ENCODE measurements around the gene ITPA. TPM values are rescaled to one million over a fixed set of nuclear protein-coding genes. Genes with fewer than 3 reads are reported as not detected.

The ITPA gene
- total RNA-seq, 2 donors from 2014 or later = 43.9 to 48.0 TPM

- H3K4me3 ChIP-seq = no peak overlapping the region
- no peak for TF ChIP-seq POLR2AphosphoS5 (IDR thresholded peaks at IDR 0.05)
- no peak for TF ChIP-seq CTCF (IDR thresholded peaks at IDR 0.05)
- TF ChIP-seq POLR2A (IDR thresholded peaks at IDR 0.05) = no peak
- intact Hi-C loops (cut with DNase I) = no loop called here
- 93% methylated on average over 10 of the region's 10 CpGs for WGBS
- H3K36me3 ChIP-seq = no peaks in the 10 kb centered on the region
- DNase-seq (ENCODE audit: low spot score) = no peak
- H3K9me3 ChIP-seq = no peaks in the 10 kb centered on the region
- H3K27ac ChIP-seq = no peak overlapping the region
- no peaks in the 10 kb centered on the region for H3K27me3 ChIP-seq (replicated peaks; ENCODE audit: insufficient read depth)
- H3K4me1 ChIP-seq (replicated peaks) = peaks cover 7% of the 10 kb centered on the region
These were observed 16.8 kb downstream of the ITPA start for GRCh38 chr20:3226093-3226492.

- no peaks in the 10 kb centered on the region for H3K36me3 ChIP-seq
- no peak for TF ChIP-seq POLR2A (IDR thresholded peaks at IDR 0.05)
- no peak for TF ChIP-seq CTCF (IDR thresholded peaks at IDR 0.05)
- no peak for TF ChIP-seq POLR2AphosphoS5 (IDR thresholded peaks at IDR 0.05)
- H3K9me3 ChIP-seq = no peaks in the 10 kb centered on the region
- intact Hi-C loops (cut with DNase I) = no loop called here
- no peak overlapping the region for H3K27ac ChIP-seq
- peaks cover 7% of the 10 kb centered on the region for H3K4me1 ChIP-seq (replicated peaks)
- 96% methylated on average over 14 of the region's 14 CpGs for WGBS
- no peaks in the 10 kb centered on the region for H3K27me3 ChIP-seq (replicated peaks; ENCODE audit: insufficient read depth)
- H3K4me3 ChIP-seq = no peak overlapping the region
- no peak for DNase-seq (ENCODE audit: low spot score)
These were observed 17.6 kb downstream of the ITPA start for GRCh38 chr20:3226864-3227263.

GRCh38 chr20:3227506-3227905 is 18.2 kb downstream of the ITPA start:
- intact Hi-C loops (cut with DNase I) = no loop called here
- Histone ChIP-seq H3K4me3 (no peak overlapping the region), H3K9me3 (no peaks in the 10 kb centered on the region), H3K36me3 (no peaks in the 10 kb centered on the region), H3K27me3 (replicated peaks; ENCODE audit: insufficient read depth) (no peaks in the 10 kb centered on the region), H3K27ac (no peak overlapping the region), H3K4me1 (replicated peaks) (peaks cover 7% of the 10 kb centered on the region)
- DNase-seq (ENCODE audit: low spot score) = no peak
- TF ChIP-seq POLR2AphosphoS5 (IDR thresholded peaks at IDR 0.05) (no peak), CTCF (IDR thresholded peaks at IDR 0.05) (no peak), POLR2A (IDR thresholded peaks at IDR 0.05) (no peak)
- 72% methylated on average over 7 of the region's 7 CpGs for WGBS

- Histone ChIP-seq H3K36me3 (no peaks in the 10 kb centered on the region), H3K27me3 (replicated peaks; ENCODE audit: insufficient read depth) (no peaks in the 10 kb centered on the region), H3K4me1 (replicated peaks) (peaks cover 6% of the 10 kb centered on the region), H3K9me3 (no peaks in the 10 kb centered on the region), H3K27ac (no peak overlapping the region), H3K4me3 (no peak overlapping the region)
- intact Hi-C loops (cut with DNase I) = no loop called here
- no peak for DNase-seq (ENCODE audit: low spot score)
- WGBS = 90% methylated on average over 39 of the region's 42 CpGs
- TF ChIP-seq POLR2A (IDR thresholded peaks at IDR 0.05) (no peak), CTCF (IDR thresholded peaks at IDR 0.05) (no peak), POLR2AphosphoS5 (IDR thresholded peaks at IDR 0.05) (no peak)
These were observed 18.8 kb downstream of the ITPA start for GRCh38 chr20:3227936-3228749.

GRCh38 chr20:3228750-3229032 is 19.4 kb downstream of the ITPA start:
- H3K27ac ChIP-seq = no peak overlapping the region
- no peak overlapping the region for H3K4me3 ChIP-seq
- TF ChIP-seq POLR2AphosphoS5 (IDR thresholded peaks at IDR 0.05) (no peak), CTCF (IDR thresholded peaks at IDR 0.05) (no peak), POLR2A (IDR thresholded peaks at IDR 0.05) (no peak)
- WGBS = 85% methylated on average over 11 of the region's 11 CpGs
- intact Hi-C loops (cut with DNase I) = no loop called here
- no peaks in the 10 kb centered on the region for H3K36me3 ChIP-seq
- DNase-seq (ENCODE audit: low spot score) = no peak
- peaks cover under 1% of the 10 kb centered on the region for H3K4me1 ChIP-seq (replicated peaks)
- no peaks in the 10 kb centered on the region for H3K27me3 ChIP-seq (replicated peaks; ENCODE audit: insufficient read depth)
- H3K9me3 ChIP-seq = no peaks in the 10 kb centered on the region
